ENCODE results near the gene SPINT1.

GRCh38 chr15:40893733-40894680, 50.2 kb downstream of the SPINT1 start, which contains the start of gene VPS18:
- TF ChIP-seq, protein P1, sequence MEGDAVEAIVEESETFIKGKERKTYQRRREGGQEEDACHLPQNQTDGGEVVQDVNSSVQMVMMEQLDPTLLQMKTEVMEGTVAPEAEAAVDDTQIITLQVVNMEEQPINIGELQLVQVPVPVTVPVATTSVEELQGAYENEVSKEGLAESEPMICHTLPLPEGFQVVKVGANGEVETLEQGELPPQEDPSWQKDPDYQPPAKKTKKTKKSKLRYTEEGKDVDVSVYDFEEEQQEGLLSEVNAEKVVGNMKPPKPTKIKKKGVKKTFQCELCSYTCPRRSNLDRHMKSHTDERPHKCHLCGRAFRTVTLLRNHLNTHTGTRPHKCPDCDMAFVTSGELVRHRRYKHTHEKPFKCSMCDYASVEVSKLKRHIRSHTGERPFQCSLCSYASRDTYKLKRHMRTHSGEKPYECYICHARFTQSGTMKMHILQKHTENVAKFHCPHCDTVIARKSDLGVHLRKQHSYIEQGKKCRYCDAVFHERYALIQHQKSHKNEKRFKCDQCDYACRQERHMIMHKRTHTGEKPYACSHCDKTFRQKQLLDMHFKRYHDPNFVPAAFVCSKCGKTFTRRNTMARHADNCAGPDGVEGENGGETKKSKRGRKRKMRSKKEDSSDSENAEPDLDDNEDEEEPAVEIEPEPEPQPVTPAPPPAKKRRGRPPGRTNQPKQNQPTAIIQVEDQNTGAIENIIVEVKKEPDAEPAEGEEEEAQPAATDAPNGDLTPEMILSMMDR (IDR thresholded peaks at IDR 0.05; ENCODE audit: poor library complexity), result peak; percentile 91
- TF ChIP-seq EZH2 (IDR thresholded peaks at IDR 0.05; ENCODE audit: borderline replicate concordance) (no peak), EZH2phosphoT487 (IDR thresholded peaks at IDR 0.05; ENCODE audit: low read depth, severe bottlenecking, unreplicated experiment) (no peak)

Measured in hepatocyte (in vitro differentiated cells).